Brain microvascular endothelial cell (primary cell): ENCODE data around the gene SART1.
A peak's percentile ranks its signal among the peaks of the same experiment; 100 is the strongest.
"Not testable (repeated sequence)": the region's sequence is repeated elsewhere in the genome, so short reads cannot be mapped to it uniquely, and the experiment has no call there.

Experiments
- DNase-seq: peaks from one replicate; pipeline ENCODE4 v3.0.0-alpha.2; 2020
- H3K27ac ChIP-seq: fragments of 250-450 bp; sonication (Bioruptor Pico); 2 replicates; pipeline ENCODE4 v1.5.1; 2020; ENCODE audit warnings: mild to moderate bottlenecking, moderate library complexity
- H3K27me3 ChIP-seq: fragments of 250-450 bp; sonication (Bioruptor Pico); replicated peaks from 2 replicates; pipeline ENCODE4 v1.5.1; 2020; ENCODE audit warnings: mild to moderate bottlenecking
- H3K36me3 ChIP-seq: fragments of 250-450 bp; sonication (Bioruptor Pico); replicated peaks from 2 replicates; pipeline ENCODE4 v1.5.1; 2020; ENCODE audit warnings: mild to moderate bottlenecking
- H3K4me3 ChIP-seq: 2 replicates; pipeline ENCODE4 v1.5.1; 2011; ENCODE audit warnings: low read depth, mild to moderate bottlenecking, control low read depth, low read length, moderate library complexity
- CTCF ChIP-seq: IDR thresholded peaks from 2 replicates; pipeline ENCODE4 v1.5.1; 2011; ENCODE audit warnings: low read depth, mild to moderate bottlenecking, moderate library complexity, low read length, control low read depth, inconsistent platforms; ENCODE audit errors: missing control alignments
- in situ Hi-C: cut with HindIII; loops from 2 replicates; pipeline ENCODE4 v1.10.0; 2017; ENCODE audit warnings: low sequenced_read_pairs, low pct_ligation_motif_present

Gene SART1

GRCh38 chr11:66016793-66017177 lies 55.3 kb downstream of the SART1 start:
- no peak for DNase-seq
- Histone ChIP-seq H3K27ac (no peak overlapping the region), H3K4me3 (no peak overlapping the region), H3K36me3 (no peaks in the 10 kb centered on the region), H3K27me3 (no peaks in the 10 kb centered on the region)
- in situ Hi-C loops = no loop called here
- TF ChIP-seq CTCF = no peak

- no peaks in the 10 kb centered on the region for H3K27me3 ChIP-seq
- no peak overlapping the region for H3K27ac ChIP-seq
- H3K4me3 ChIP-seq = no peak overlapping the region
- in situ Hi-C loops = no loop called here
- TF ChIP-seq CTCF = no peak
- no peaks in the 10 kb centered on the region for H3K36me3 ChIP-seq
- no peak for DNase-seq
Observed at GRCh38 chr11:66017321-66017720, 55.8 kb downstream of the SART1 start.

- TF ChIP-seq CTCF = no peak
- no peaks in the 10 kb centered on the region for H3K36me3 ChIP-seq
- H3K27ac ChIP-seq = no peak overlapping the region
- H3K4me3 ChIP-seq = no peak overlapping the region
- no peak for DNase-seq
- no peaks in the 10 kb centered on the region for H3K27me3 ChIP-seq
- in situ Hi-C loops = no loop called here
Observed at GRCh38 chr11:66020212-66020611, 58.7 kb downstream of the SART1 start.

GRCh38 chr11:66020618-66021357 lies 59.3 kb downstream of the SART1 start:
- TF ChIP-seq CTCF = no peak
- Histone ChIP-seq H3K27me3 (no peaks in the 10 kb centered on the region), H3K4me3 (no peak overlapping the region), H3K27ac (no peak overlapping the region), H3K36me3 (no peaks in the 10 kb centered on the region)
- in situ Hi-C loops = no loop called here
- peak; percentile 47 for DNase-seq

GRCh38 chr11:66022401-66023185 lies 61.1 kb downstream of the SART1 start:
- peak overlapping the region; percentile 9 for H3K4me3 ChIP-seq
- no peaks in the 10 kb centered on the region for H3K36me3 ChIP-seq
- H3K27me3 ChIP-seq = no peaks in the 10 kb centered on the region
- peak; percentile 30 for DNase-seq
- no peak overlapping the region for H3K27ac ChIP-seq
- TF ChIP-seq CTCF = peak; percentile 95
- in situ Hi-C loops = no loop called here

GRCh38 chr11:66023186-66023440 lies 61.6 kb downstream of the SART1 start:
- H3K27ac ChIP-seq, H3K4me3 ChIP-seq, H3K36me3 ChIP-seq, H3K27me3 ChIP-seq, DNase-seq, in situ Hi-C loops: not testable (repeated sequence)
